ENCODE data around the gene JAZF1. TPM values are rescaled to one million over a fixed set of nuclear protein-coding genes. Genes with fewer than 3 reads are reported as not detected.

Gene JAZF1
- total RNA-seq, 1 experiment from 2014 or later = 0.90 TPM

DNA sequence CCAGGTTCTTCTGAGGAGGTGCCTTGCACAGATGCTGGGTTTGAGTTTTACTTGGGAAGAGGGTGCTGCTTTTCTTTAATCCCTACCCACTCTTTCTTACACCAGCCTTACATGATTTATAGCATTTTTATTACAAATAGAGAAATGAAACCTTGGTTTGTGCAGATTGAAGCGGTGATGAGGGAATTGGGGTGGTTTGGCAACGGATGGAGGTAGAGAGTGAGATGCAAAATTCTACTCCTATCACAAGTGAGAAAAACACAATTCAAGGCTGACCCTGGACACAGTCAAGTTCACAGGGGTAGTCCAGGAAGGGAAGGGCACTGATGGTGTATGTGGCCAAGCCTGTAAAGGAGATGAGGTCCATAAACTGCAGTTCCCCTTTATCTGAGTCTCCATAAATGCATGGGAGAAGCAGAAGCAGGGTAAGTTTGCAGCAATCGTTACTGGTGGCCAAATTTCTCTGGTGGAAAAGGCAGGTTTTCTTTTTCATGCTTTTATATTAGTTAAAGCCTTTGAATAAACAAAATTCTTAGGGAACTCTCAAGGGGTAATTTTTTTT, 214.3 kb downstream of the JAZF1 start:
- Histone ChIP-seq H2AFZ (no peak overlapping the region), H3K27me3 (ENCODE audit: insufficient read depth, low read depth) (no peaks in the 10 kb centered on the region), H3K27ac (no peak overlapping the region), H3K79me2 (ENCODE audit: low read depth) (no peaks in the 10 kb centered on the region), H4K20me1 (ENCODE audit: insufficient read depth) (no peaks in the 10 kb centered on the region), H3K4me3 (no peak overlapping the region), H3K36me3 (ENCODE audit: low read depth) (no peaks in the 10 kb centered on the region), H3K4me2 (no peak overlapping the region), H3F3A (ENCODE audit: insufficient read depth, low read depth) (no peaks in the 10 kb centered on the region; the same call in 1 of the 2 replicates), H3K9me2 (ENCODE audit: insufficient read depth) (no peaks in the 10 kb centered on the region), H3K9me3 (ENCODE audit: insufficient read depth, low read depth) (no peaks in the 10 kb centered on the region), H3K4me1 (replicated peaks; ENCODE audit: insufficient read depth) (peaks cover 4% of the 10 kb centered on the region; the same call in 1 of the 2 replicates)
- CTCF ChIA-PET = no interaction called here
- no TSS peak for BruUV-seq (replicated peaks)
- TF ChIP-seq EZH2 (IDR thresholded peaks at IDR 0.05; ENCODE audit: low read depth) = no peak
- TF ChIP-seq, protein P1, sequence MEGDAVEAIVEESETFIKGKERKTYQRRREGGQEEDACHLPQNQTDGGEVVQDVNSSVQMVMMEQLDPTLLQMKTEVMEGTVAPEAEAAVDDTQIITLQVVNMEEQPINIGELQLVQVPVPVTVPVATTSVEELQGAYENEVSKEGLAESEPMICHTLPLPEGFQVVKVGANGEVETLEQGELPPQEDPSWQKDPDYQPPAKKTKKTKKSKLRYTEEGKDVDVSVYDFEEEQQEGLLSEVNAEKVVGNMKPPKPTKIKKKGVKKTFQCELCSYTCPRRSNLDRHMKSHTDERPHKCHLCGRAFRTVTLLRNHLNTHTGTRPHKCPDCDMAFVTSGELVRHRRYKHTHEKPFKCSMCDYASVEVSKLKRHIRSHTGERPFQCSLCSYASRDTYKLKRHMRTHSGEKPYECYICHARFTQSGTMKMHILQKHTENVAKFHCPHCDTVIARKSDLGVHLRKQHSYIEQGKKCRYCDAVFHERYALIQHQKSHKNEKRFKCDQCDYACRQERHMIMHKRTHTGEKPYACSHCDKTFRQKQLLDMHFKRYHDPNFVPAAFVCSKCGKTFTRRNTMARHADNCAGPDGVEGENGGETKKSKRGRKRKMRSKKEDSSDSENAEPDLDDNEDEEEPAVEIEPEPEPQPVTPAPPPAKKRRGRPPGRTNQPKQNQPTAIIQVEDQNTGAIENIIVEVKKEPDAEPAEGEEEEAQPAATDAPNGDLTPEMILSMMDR (conservative IDR thresholded peaks at IDR 0.05) = no peak
- POLR2A ChIA-PET (ENCODE audit: unreplicated experiment) = no interaction called here
- no peak for DNase-seq
- intact Hi-C loops (cut with micrococcal nuclease; ENCODE audit: unreplicated experiment) = no loop called here

DNA sequence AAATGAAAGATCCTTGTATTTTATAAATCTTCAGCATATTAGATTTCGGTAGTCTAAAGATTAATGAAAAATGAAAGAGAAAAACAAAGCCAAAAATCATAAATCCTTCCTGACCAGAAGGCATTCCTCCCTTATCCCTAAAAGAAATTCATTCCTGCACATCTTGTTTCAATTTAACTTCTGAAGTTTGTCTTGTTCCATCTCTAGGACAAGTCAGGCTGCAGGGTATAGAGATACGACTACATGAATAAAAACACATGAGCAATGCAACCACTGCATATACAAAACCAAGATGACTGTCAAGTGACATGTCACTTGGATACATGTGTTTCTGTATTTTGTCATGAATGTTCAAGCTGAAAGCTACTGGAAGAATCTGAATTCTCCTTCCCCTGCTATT, 214.9 kb downstream of the JAZF1 start:
- peaks cover 4% of the 10 kb centered on the region; the same call in 1 of the 2 replicates for H3K4me1 ChIP-seq (replicated peaks; ENCODE audit: insufficient read depth)
- no peak for DNase-seq
- CTCF ChIA-PET = no interaction called here
- no peak for TF ChIP-seq EZH2 (IDR thresholded peaks at IDR 0.05; ENCODE audit: low read depth)
- TF ChIP-seq, protein P1 (conservative IDR thresholded peaks at IDR 0.05) = no peak
- no peak overlapping the region for H3K27ac ChIP-seq
- no peaks in the 10 kb centered on the region for H3K9me3 ChIP-seq (ENCODE audit: insufficient read depth, low read depth)
- POLR2A ChIA-PET (ENCODE audit: unreplicated experiment) = no interaction called here
- no TSS peak for BruUV-seq (replicated peaks)
- no peak overlapping the region for H2AFZ ChIP-seq
- H3K4me3 ChIP-seq = no peak overlapping the region
- H3K27me3 ChIP-seq (ENCODE audit: insufficient read depth, low read depth) = no peaks in the 10 kb centered on the region
- intact Hi-C loops (cut with micrococcal nuclease; ENCODE audit: unreplicated experiment) = no loop called here
- no peaks in the 10 kb centered on the region for H3K36me3 ChIP-seq (ENCODE audit: low read depth)
- H3K79me2 ChIP-seq (ENCODE audit: low read depth) = no peaks in the 10 kb centered on the region
- no peak overlapping the region for H3K4me2 ChIP-seq
- no peaks in the 10 kb centered on the region; the same call in 1 of the 2 replicates for H3F3A ChIP-seq (ENCODE audit: insufficient read depth, low read depth)
- no peaks in the 10 kb centered on the region for H3K9me2 ChIP-seq (ENCODE audit: insufficient read depth)
- no peaks in the 10 kb centered on the region for H4K20me1 ChIP-seq (ENCODE audit: insufficient read depth)

DNA sequence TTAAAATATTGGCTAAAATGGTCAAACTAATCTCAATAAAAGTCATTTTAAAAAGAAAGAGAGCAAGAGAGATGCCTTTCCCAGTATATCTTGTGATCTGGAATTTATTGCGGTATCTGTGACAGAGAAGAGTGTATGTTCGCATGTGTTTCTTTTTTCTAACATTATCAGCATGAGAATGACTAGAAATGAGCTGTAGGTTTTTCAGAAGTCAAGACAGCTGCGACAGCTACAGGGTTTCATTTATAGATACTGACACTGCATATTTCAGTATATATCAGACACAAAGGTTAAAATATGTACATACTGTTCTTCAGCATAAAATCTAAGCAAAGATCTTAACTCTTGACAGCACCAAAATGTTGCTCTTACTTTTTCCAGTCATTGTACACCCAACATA, 215.8 kb downstream of the JAZF1 start:
- TF ChIP-seq, protein P1 (conservative IDR thresholded peaks at IDR 0.05) = no peak
- no peak for TF ChIP-seq EZH2 (IDR thresholded peaks at IDR 0.05; ENCODE audit: low read depth)
- Histone ChIP-seq H3K36me3 (ENCODE audit: low read depth) (no peaks in the 10 kb centered on the region), H3K4me1 (replicated peaks; ENCODE audit: insufficient read depth) (peaks cover 4% of the 10 kb centered on the region; the same call in 1 of the 2 replicates), H3K27ac (no peak overlapping the region), H2AFZ (no peak overlapping the region), H4K20me1 (ENCODE audit: insufficient read depth) (no peaks in the 10 kb centered on the region), H3K9me3 (ENCODE audit: insufficient read depth, low read depth) (no peaks in the 10 kb centered on the region), H3F3A (ENCODE audit: insufficient read depth, low read depth) (no peaks in the 10 kb centered on the region; the same call in 1 of the 2 replicates), H3K4me2 (no peak overlapping the region), H3K9me2 (ENCODE audit: insufficient read depth) (no peaks in the 10 kb centered on the region), H3K27me3 (ENCODE audit: insufficient read depth, low read depth) (no peaks in the 10 kb centered on the region), H3K4me3 (no peak overlapping the region), H3K79me2 (ENCODE audit: low read depth) (no peaks in the 10 kb centered on the region)
- ChIA-PET CTCF (no interaction called here), POLR2A (ENCODE audit: unreplicated experiment) (no interaction called here)
- intact Hi-C loops (cut with micrococcal nuclease; ENCODE audit: unreplicated experiment) = no loop called here
- no TSS peak for BruUV-seq (replicated peaks)
- no peak for DNase-seq

Measured in PC-9 (cell line).